HEK293 (cell line): Measurements from ENCODE around the gene PTGIR.

ENCODE experiments used
- BCL11A ChIP-seq: fragments of 450-650 bp; formaldehyde crosslinking; IDR thresholded peaks from 2 replicates; pipeline ENCODE4 v1.5.1; 2016; ENCODE audit warnings: low read depth, missing biosample characterization, missing genetic modification characterization
- BCL6B ChIP-seq: fragments of 450-650 bp; formaldehyde crosslinking; IDR thresholded peaks from 2 replicates; pipeline ENCODE4 v1.5.1; 2017; ENCODE audit warnings: missing biosample characterization, missing genetic modification characterization
- HOXA7 ChIP-seq: sonication (generic); formaldehyde crosslinking; IDR thresholded peaks from 2 replicates; pipeline ENCODE4 v1.8.1; 2022; ENCODE audit warnings: missing genetic modification reagents, borderline replicate concordance
- KLF1 ChIP-seq: fragments of 450-650 bp; formaldehyde crosslinking; IDR thresholded peaks from 2 replicates; pipeline ENCODE4 v1.5.1; 2016; ENCODE audit warnings: missing biosample characterization, missing genetic modification characterization
- PATZ1 ChIP-seq: fragments of 450-650 bp; formaldehyde crosslinking; IDR thresholded peaks from 2 replicates; pipeline ENCODE4 v1.5.1; 2016; ENCODE audit warnings: missing biosample characterization, missing genetic modification characterization
- PRDM1 ChIP-seq: fragments of 450-650 bp; formaldehyde crosslinking; IDR thresholded peaks from 2 replicates; pipeline ENCODE4; 2016; ENCODE audit warnings: missing biosample characterization, missing genetic modification characterization
- TCF7L2 ChIP-seq: IDR thresholded peaks from 2 replicates; pipeline ENCODE4 v1.6.1; 2011; ENCODE audit warnings: low read depth, mild to moderate bottlenecking, inconsistent platforms, low read length, moderate library complexity, borderline replicate concordance
- TRIM28 ChIP-seq: IDR thresholded peaks from 2 replicates; pipeline ENCODE4 v1.6.1; 2011; ENCODE audit warnings: low read length, control low read depth, borderline replicate concordance
- ZBTB17 ChIP-seq: fragments of 450-650 bp; formaldehyde crosslinking; IDR thresholded peaks from 2 replicates; pipeline ENCODE4 v1.5.1; 2016; ENCODE audit warnings: missing biosample characterization, missing genetic modification characterization
- ZBTB26 ChIP-seq: fragments of 450-650 bp; formaldehyde crosslinking; optimal IDR thresholded peaks from 2 replicates; pipeline ENCODE3; 2016; ENCODE audit warnings: missing biosample characterization, mild to moderate bottlenecking, missing genetic modification characterization
- ZEB2 ChIP-seq: fragments of 450-650 bp; formaldehyde crosslinking; IDR thresholded peaks from 2 replicates; pipeline ENCODE4 v1.5.1; 2016; ENCODE audit warnings: missing biosample characterization, missing genetic modification characterization
- ZNF10 ChIP-seq: fragments of 450-650 bp; formaldehyde crosslinking; IDR thresholded peaks from 2 replicates; pipeline ENCODE4 v1.5.1; 2017; ENCODE audit warnings: missing biosample characterization, missing genetic modification characterization
- ZNF114 ChIP-seq: fragments of 450-650 bp; formaldehyde crosslinking; IDR thresholded peaks from 2 replicates; pipeline ENCODE4 v1.5.0; 2017; ENCODE audit warnings: missing biosample characterization, missing genetic modification characterization
- ZNF121 ChIP-seq: fragments of 450-650 bp; formaldehyde crosslinking; IDR thresholded peaks from 2 replicates; pipeline ENCODE4 v1.5.1; 2016; ENCODE audit warnings: missing biosample characterization, missing genetic modification characterization
- ZNF146 ChIP-seq: fragments of 450-650 bp; formaldehyde crosslinking; IDR thresholded peaks from 2 replicates; pipeline ENCODE4 v1.5.1; 2016; ENCODE audit warnings: missing biosample characterization, missing genetic modification characterization
- ZNF214 ChIP-seq: fragments of 450-650 bp; formaldehyde crosslinking; IDR thresholded peaks from 2 replicates; pipeline ENCODE4 v1.5.1; 2017; ENCODE audit warnings: missing biosample characterization, mild to moderate bottlenecking, missing genetic modification characterization, borderline replicate concordance
- ZNF248 ChIP-seq: fragments of 450-650 bp; formaldehyde crosslinking; IDR thresholded peaks from 2 replicates; pipeline ENCODE4 v1.5.1; 2017; ENCODE audit warnings: missing biosample characterization, missing genetic modification characterization
- ZNF292 ChIP-seq: fragments of 450-650 bp; formaldehyde crosslinking; IDR thresholded peaks from 2 replicates; pipeline ENCODE4 v1.5.1; 2016; ENCODE audit warnings: low read depth, missing biosample characterization, missing genetic modification characterization, borderline replicate concordance
- ZNF311 ChIP-seq: fragments of 450-650 bp; formaldehyde crosslinking; IDR thresholded peaks from 2 replicates; pipeline ENCODE4 v1.5.1; 2017; ENCODE audit warnings: missing biosample characterization, missing genetic modification characterization, borderline replicate concordance
- ZNF335 ChIP-seq: fragments of 450-650 bp; formaldehyde crosslinking; conservative IDR thresholded peaks from 2 replicates; pipeline ENCODE4 v1.5.1; 2016; ENCODE audit warnings: missing biosample characterization, missing genetic modification characterization
- ZNF366 ChIP-seq: fragments of 450-650 bp; formaldehyde crosslinking; conservative IDR thresholded peaks from 2 replicates; pipeline ENCODE4 v1.5.1; 2016; ENCODE audit warnings: missing biosample characterization, missing genetic modification characterization
- ZNF37A ChIP-seq: fragments of 450-650 bp; IDR thresholded peaks from 2 replicates; pipeline ENCODE4 v1.5.1; 2018; ENCODE audit warnings: missing biosample characterization, missing genetic modification characterization
- ZNF501 ChIP-seq: fragments of 450-650 bp; formaldehyde crosslinking; IDR thresholded peaks from 2 replicates; pipeline ENCODE4 v1.5.1; 2016; ENCODE audit warnings: missing biosample characterization, missing genetic modification characterization
- ZNF571 ChIP-seq: fragments of 450-650 bp; formaldehyde crosslinking; IDR thresholded peaks from 2 replicates; pipeline ENCODE4 v1.5.0; 2017; ENCODE audit warnings: missing biosample characterization, missing genetic modification characterization
- ZNF658 ChIP-seq: fragments of 450-650 bp; formaldehyde crosslinking; IDR thresholded peaks from 2 replicates; pipeline ENCODE4; 2016; ENCODE audit warnings: missing biosample characterization, missing genetic modification characterization
- ZNF768 ChIP-seq: fragments of 450-650 bp; formaldehyde crosslinking; IDR thresholded peaks from 2 replicates; pipeline ENCODE4 v1.5.1; 2018; ENCODE audit warnings: missing biosample characterization, mild to moderate bottlenecking, missing genetic modification characterization
- ZNF843 ChIP-seq: fragments of 450-650 bp; formaldehyde crosslinking; IDR thresholded peaks from 2 replicates; pipeline ENCODE4 v1.5.1; 2016; ENCODE audit warnings: missing biosample characterization, missing genetic modification characterization
- ZSCAN23 ChIP-seq: fragments of 450-650 bp; formaldehyde crosslinking; IDR thresholded peaks from 2 replicates; pipeline ENCODE4 v1.5.1; 2016; ENCODE audit warnings: missing biosample characterization, missing genetic modification characterization
- TF ChIP-seq, protein P1 (sequence below): fragments of 450-650 bp; formaldehyde crosslinking; IDR thresholded peaks from 2 replicates; pipeline ENCODE4 v1.5.1; 2016; ENCODE audit warnings: missing biosample characterization, missing genetic modification characterization
- TF ChIP-seq, protein P2 (sequence below): fragments of 450-650 bp; formaldehyde crosslinking; IDR thresholded peaks from 2 replicates; pipeline ENCODE4 v1.5.1; 2016; ENCODE audit warnings: missing biosample characterization, missing genetic modification characterization

The PTGIR gene

GRCh38 chr19:46600384-46601317 lies 24.2 kb downstream of the PTGIR start (continued):
- TF ChIP-seq, protein P1, sequence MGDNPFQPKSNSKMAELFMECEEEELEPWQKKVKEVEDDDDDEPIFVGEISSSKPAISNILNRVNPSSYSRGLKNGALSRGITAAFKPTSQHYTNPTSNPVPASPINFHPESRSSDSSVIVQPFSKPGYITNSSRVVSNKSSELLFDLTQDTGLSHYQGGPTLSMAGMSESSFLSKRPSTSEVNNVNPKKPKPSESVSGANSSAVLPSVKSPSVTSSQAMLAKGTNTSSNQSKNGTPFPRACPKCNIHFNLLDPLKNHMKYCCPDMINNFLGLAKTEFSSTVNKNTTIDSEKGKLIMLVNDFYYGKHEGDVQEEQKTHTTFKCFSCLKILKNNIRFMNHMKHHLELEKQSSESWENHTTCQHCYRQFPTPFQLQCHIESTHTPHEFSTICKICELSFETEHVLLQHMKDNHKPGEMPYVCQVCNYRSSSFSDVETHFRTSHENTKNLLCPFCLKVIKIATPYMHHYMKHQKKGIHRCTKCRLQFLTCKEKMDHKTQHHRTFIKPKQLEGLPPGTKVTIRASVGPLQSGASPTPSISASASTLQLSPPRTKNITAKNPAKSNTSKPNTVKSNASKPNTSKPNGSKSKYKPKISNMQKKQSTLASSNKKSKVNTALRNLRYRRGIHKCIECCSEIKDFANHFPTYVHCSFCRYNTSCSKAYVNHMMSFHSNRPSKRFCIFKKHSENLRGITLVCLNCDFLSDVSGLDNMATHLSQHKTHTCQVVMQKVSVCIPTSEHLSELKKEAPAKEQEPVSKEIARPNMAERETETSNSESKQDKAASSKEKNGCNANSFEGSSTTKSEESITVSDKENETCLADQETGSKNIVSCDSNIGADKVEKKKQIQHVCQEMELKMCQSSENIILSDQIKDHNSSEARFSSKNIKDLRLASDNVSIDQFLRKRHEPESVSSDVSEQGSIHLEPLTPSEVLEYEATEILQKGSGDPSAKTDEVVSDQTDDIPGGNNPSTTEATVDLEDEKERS (tag by site-specific recombination) = 0 out of 2 replicates have a peak, but pooled peaks have one; percentile 15
- TF ChIP-seq ZNF37A (no peak), ZNF311 (tag by site-specific recombination) (no peak), ZNF501 (tag by site-specific recombination) (peak; percentile 89), ZSCAN23 (peak; percentile 89), PATZ1 (peak; percentile 82), BCL6B (no peak), ZNF658 (tag by site-specific recombination) (no peak), ZNF366 (0 out of 2 replicates have a peak, but pooled peaks have one; percentile 40), ZBTB26 (tag by site-specific recombination) (peak; percentile 100), ZNF571 (tag by site-specific recombination) (no peak), KLF1 (tag by site-specific recombination) (peak; percentile 99), ZNF114 (tag by site-specific recombination) (no peak), HOXA7 (CRISPR knock-in tag) (no peak), ZEB2 (tag by site-specific recombination) (peak; percentile 91), ZNF292 (no peak), TCF7L2 (0 out of 2 replicates have a peak, but pooled peaks have one; percentile 19), ZNF214 (no peak), ZNF843 (tag by site-specific recombination) (peak; percentile 85), ZNF248 (tag by site-specific recombination) (no peak), ZNF10 (tag by site-specific recombination) (peak; percentile 64; the same call in 1 of the 2 replicates), ZBTB17 (tag by site-specific recombination) (peak; percentile 78), TRIM28 (peak; percentile 64; the same call in 1 of the 2 replicates), BCL11A (tag by site-specific recombination) (no peak), ZNF121 (tag by site-specific recombination) (peak; percentile 39; the same call in 1 of the 2 replicates), ZNF768 (tag by site-specific recombination) (no peak), PRDM1 (peak; percentile 95), ZNF146 (peak; percentile 86), ZNF335 (tag by site-specific recombination) (peak; percentile 92)
- TF ChIP-seq, protein P2, sequence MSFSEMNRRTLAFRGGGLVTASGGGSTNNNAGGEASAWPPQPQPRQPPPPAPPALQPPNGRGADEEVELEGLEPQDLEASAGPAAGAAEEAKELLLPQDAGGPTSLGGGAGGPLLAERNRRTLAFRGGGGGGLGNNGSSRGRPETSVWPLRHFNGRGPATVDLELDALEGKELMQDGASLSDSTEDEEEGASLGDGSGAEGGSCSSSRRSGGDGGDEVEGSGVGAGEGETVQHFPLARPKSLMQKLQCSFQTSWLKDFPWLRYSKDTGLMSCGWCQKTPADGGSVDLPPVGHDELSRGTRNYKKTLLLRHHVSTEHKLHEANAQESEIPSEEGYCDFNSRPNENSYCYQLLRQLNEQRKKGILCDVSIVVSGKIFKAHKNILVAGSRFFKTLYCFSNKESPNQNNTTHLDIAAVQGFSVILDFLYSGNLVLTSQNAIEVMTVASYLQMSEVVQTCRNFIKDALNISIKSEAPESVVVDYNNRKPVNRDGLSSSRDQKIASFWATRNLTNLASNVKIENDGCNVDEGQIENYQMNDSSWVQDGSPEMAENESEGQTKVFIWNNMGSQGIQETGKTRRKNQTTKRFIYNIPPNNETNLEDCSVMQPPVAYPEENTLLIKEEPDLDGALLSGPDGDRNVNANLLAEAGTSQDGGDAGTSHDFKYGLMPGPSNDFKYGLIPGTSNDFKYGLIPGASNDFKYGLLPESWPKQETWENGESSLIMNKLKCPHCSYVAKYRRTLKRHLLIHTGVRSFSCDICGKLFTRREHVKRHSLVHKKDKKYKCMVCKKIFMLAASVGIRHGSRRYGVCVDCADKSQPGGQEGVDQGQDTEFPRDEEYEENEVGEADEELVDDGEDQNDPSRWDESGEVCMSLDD = peak; percentile 41; the same call in 1 of the 2 replicates
